NCI-H1436 (cell line): ENCODE measurements around the gene SPATS1.
A peak's percentile ranks its signal among the peaks of the same experiment; 100 is the strongest.

Source experiments
- DNase-seq: peaks from one replicate; lab custom pipeline; 2025; lab: John Stamatoyannopoulos, UW

Gene SPATS1

DNA sequence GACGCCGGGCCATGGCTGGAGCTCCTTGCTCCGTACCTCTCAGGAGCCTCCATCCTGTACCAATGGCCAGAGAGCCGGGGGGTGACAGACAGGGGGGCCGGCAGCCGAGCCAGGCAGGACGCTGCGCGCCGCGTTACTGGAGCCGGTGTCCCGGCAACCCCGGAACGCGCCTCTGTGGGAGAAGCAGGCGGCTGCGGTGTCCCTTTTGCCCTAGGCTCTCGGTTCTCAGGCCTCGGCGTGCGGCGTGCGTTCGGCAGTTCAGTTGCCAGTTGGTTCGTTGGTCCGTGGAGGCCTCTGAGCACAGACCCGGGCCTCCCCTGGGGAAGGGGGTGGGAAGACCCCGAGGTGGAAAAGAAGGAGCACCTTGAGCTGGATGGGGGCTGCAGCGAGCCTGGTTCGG is at the start of gene SPATS1:
Gene SPATS1 (plus strand): TSS at position 162 of the 400 bp plus-strand sequence. CDS start 446 bp downstream, outside the sequence.
- DNase-seq, result no peak

DNA sequence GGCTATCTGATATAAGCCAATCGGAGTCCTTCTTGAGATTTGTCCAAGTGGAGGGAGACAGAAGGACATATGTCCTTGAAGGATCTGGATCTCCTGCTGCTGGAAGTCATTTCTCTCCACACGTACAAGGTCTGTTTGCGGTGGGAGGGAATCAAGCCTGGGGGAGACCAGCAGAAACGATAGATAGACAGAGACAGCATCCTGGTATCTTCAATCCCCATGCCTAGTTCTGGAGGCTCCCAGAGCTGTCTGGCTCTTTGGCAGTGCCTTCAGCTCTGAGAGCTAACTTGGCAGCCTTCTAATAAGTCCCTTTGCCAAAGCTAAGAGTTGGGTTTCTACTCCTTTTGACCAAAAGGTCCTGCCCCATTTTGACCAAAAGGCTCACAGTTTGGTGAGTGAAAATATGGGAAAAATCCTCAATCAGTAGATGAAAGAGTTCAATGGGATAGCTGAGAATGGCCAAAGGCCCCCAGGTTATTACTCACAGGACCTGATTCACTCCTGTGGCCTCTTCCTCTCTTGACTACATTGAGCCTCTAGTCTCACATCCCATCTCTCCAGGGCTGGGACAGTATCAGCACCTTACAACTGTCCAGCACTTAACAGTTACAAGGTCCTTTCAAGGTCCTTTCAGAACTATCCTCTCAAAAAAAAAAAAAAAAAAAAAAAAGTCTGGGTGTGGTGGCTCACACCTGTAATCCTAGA is 49.6 kb upstream of the SPATS1 start:
- no peak for DNase-seq

DNA sequence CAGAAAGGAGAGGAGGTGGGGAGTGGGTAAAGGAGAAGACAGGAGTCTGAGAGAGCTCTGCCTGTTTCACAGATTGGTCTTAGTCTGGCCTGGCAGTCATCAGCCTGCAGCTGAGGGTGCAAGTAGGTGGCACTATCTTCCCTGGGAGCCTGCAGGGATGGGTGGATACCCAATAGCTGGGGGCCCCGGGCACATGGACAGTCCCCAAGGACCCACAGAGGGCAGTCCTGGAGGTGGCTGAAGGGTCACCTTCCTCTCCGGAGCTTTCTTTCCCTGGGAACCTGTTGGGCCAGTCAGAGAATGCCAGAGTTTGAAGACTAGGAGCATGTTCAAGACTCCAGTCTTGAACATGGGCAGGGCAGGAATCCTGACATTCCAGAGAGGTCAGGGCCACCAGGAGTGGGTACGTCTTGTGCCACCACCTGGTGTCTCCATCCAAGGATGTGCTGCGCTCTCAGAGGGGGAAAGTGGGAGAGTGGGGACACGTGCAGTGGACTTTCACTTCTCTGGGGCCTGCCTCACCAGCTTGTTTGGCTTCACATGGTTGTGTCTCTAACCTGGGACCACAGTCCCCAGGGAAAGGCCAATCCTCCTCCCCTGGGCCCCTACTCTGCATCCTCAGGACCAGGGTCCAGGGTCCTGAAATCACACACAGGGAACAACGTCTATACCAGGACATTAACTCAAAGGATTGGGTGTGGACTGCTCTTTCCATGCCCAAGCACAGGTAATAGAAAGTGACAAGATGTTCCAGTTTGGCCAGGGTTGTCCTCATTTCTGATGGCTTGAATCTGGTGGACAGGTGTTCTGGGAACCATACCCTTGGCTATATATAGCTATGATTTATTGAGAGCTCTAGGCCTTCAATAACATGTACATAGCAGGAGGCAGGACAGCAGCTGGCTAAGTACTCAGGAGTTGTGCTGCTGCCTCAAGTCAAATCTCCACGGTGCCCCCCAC is 47.3 kb upstream of the SPATS1 start:
- no peak for DNase-seq

- DNase-seq, result peak; percentile 26
Measured at GRCh38 chr6:44297063-44298038, 45.1 kb upstream of the SPATS1 start.

DNA sequence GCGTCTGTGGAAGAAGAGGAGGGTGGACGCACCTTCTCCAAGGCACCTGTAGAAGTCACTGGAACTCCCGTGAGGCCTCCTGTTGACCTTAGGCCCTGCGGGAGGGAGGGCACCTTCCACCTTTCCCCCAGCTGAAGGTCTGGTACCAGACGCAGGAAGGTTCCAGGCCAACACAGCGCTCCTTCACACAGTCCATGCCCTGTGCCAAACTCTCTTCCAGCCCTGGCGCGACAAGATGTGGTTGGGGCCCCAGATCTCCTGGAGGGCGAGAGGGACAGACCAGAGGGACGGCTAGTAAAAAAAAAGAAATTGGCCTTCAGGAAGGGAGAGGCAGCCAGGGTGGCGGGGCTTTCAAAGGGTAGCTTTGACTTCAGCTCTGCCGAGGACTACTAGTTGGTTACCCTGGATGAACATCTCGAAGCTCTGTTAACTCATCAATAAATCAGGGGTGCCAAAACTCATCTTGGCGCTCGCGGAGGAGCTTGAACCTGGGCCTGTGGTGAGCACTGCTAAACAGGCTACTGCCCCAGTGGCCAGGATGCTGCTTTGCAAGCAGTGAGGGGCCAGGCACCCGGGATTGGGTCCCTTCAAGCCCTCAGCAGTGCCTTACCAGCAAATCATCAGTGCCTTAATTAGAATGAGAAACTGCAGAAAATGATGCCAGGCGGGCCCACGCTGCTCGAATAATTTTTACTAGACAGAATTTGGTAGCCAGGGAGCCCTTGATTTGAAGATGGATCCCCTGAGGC is 44.2 kb upstream of the SPATS1 start:
- DNase-seq, result no peak

DNA sequence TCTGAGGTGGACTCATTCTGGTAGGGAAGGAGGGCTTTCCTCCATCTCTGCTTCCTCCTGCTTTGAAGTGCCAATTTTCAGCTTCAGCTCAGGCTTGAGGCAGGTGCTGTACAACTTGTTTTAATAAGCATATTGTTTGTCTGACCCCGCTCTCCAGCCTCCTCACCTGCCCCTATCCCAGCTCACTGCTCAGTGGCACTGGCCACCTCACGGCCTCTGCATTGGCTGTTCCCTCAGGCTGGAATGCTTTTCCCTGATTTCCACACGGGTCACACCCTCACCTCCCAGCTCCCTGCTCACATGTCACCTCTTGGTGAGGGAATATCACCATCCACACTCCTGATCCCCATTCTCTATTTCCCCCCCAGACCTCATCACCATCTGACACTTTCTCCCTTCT is 43.6 kb upstream of the SPATS1 start:
- DNase-seq, result no peak

- no peak for DNase-seq
Measured at GRCh38 chr6:44300292-44300823, 42.1 kb upstream of the SPATS1 start.

- no peak for DNase-seq
Measured at GRCh38 chr6:44301106-44301505, 41.3 kb upstream of the SPATS1 start.

DNA sequence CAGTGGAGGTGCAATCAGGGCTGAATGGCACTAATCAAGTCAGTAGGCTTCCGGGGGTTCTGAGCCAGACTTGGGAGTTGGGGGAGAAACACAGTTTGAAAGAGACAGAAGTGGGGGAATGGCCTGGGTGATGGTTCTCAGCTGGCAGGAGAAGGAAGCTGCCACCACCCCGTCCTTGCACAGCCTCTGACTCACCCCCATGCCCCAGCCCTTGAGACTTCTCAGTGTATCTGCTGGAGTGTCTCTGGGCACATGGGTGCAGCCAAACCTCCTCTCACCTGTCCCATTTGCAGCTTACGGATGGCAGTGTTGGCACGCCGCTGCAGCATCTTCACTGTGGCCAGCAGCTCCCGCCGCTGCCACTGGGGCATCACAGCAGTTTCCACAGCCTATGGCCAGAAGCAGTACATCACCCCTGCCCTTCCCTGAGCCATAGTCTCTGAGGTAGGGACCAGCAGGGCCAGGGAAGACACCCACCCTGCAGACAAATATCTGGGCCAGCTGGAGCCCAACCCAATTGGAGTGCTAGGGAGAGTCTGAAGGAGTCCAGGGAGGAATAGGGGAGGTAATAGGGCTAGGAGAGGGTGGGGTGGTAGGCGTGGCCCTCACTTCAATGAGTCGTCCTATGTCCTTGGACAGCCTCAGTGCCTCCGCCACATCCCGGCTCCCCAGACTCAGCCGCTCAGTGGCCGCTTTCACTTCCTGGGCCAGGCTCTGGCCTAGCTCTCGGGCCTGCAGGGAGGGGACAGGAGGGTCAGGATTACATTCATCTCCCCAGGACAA is 40.5 kb upstream of the SPATS1 start:
- DNase-seq, result no peak

- no peak for DNase-seq
Measured at GRCh38 chr6:44302856-44303255, 39.6 kb upstream of the SPATS1 start.

- no peak for DNase-seq
Measured at GRCh38 chr6:44303842-44304241, 38.6 kb upstream of the SPATS1 start.

DNA sequence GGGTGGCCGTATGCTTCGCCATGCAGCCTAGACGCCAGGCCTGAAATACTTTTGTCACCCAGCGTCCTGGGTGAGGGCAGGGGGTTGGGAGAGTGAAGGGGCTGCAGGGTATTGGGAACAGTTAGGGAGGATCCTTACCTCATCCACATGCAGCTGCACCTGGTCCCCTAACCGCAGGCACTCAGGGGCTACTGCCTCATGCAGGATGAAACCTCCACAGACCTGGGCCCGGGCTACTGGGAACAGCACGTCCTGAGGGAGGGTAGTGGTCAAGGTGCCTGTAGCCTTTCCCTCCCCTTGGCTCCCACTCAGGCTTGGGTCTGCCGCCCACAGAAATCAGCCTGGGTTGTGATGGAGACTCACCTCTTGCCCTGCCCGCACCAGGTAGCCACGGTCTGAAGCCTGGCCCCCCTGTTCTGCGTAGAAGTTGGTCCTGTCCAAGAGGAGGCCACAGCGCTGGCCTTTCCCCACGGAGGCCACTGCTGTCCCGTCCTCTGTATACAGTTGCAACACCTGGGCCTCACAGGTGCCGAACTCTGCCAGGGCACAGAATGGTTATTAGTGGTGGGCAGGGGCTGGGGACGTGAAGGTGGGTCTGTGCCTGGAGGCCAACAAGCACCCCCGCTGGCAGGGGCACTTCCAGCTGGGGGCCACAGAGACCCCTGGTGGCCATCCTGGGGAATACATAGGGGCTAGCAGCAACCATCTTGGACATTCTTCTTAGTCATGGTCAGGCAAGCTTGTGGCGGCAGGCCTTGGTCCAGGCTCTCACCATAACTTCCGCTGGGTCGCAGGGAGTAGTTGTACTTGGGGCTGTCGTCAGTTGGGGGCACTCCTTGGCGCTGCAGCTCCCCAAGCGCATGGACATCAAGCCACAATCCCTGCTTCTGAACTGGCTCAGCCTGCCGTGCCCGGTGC is 37.9 kb upstream of the SPATS1 start:
- no peak for DNase-seq

GRCh38 chr6:44305200-44305725 is 37.2 kb upstream of the SPATS1 start:
- no peak for DNase-seq

DNA sequence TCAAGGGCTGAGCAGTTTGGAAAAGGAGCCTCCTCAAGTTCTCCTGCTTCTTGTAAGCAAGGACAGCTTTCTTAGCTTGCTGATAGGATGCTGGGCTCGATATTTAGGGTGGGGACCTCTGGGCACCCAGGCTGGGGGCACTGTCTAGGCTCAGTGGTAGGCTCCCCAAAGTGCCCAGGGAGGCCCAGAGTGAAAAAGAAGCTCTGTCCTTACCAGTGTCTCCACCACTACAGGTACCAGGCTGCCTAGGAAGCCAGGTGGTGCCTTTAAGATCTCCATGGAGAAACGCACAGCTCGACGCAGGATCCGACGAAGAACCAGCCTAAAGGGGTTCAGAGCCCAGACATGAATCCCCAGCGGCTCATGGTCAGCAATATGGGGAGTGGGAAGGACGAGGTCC is 35.7 kb upstream of the SPATS1 start:
- no peak for DNase-seq

DNA sequence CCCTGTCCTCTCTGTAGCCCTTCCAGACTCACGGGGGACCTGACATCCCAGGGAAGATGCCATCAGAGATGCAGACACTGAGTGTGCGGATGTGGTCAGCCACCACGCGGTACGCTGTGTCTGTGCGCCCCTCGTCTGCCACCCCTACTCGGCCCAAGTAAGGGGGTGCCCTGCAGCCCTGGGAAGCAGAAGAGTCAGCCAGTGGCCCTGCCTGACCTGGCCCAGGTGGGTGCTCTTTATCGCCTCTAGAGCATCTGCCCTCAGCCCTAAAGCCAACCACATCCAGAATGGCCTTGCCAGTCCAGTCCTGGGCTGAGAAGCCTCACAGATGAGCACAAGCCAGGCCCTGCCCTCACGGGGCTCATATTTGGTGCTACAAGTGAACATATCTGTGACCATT is 35.2 kb upstream of the SPATS1 start:
- no peak for DNase-seq

DNA sequence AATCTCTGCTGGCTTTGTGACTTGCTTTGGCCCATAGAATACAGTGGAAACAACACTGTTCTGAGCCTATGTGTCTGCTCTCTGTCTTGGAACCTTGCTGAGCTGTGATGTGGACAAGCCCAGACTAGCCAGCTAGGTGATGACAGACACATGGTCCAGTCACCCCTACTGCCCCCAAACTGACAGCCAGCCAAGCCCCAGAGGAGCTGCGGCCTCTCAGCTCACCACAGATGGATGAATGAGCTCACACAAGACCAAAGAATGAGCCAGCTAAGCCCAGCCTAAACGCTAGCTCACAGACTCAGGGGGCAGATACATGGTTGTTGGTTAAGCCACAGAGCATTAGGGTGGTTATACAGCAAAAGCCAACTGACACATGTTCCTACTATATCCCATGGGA is 33.4 kb upstream of the SPATS1 start:
- DNase-seq, result no peak

DNA sequence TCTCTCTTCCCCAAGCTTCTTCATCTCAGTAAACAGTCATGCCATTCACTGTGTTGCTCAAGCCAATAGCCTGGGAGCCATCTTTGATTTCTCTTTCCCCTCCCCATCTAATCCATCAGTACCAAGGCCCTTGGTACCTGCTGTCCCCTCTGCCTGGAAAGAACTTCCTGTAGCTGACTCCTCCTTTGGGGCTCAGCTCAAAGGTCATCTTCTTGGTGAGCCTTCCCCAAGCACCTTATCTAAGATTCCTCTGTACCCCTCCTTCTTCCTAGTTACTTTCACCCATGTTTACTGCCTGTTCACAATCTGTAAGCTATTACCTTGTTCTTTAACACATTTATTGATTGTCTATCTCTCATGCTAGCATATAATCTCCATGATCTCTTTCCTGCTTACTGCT is 32.8 kb upstream of the SPATS1 start:
- DNase-seq, result no peak

DNA sequence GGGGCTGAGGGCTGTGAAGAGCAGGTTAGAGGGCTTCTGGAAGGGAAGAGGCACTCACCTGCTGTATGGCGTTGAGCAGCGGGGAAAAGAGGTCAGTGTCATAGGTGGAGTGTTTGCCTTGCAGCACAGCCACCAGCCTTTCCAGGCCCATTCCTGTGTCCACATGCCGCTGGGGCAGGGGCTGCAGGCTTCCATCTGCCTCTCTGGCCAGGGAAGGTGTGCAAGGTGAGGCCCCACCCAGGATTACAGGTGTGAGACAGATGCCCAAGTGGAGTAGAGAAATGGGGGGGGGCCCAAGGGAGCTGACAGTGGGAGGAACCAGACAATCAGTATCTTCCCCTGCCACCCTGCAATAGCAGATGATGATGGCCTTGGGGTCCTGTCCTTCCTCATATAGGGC is 32.2 kb upstream of the SPATS1 start:
- DNase-seq, result no peak

DNA sequence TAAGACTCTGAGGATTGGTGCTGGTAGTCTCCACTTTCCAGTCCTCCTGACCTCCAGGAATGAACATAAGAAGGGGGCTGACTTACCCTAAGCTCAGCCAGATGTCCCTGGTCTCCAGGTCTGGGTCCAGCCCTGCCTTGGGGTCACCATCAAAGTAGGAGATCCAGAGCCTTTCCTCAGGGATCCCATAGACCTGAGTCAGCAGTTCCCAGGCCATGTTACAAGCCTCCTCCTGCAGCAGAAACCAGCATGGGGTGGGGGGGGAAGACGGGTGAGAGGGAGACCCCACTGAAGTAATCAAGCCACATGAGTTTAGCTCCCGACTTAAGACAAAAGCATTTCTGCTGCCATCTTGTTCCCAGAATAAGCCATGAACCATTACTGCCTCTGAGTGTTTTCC is 31.1 kb upstream of the SPATS1 start:
- DNase-seq, result no peak
